HG02973 (cell line): ENCODE data around the gene AP4S1.
"Not testable (repeated sequence)": the region's sequence is repeated elsewhere in the genome, so short reads cannot be mapped to it uniquely, and the experiment has no call there.

Experiments
- ATAC-seq: cut with Tn5 transposase; IDR thresholded peaks from one replicate; pipeline ENCODE4 v1.9.1; 2021; ENCODE audit warnings: moderate library complexity; ENCODE audit not compliant: unreplicated experiment

AP4S1 gene

DNA sequence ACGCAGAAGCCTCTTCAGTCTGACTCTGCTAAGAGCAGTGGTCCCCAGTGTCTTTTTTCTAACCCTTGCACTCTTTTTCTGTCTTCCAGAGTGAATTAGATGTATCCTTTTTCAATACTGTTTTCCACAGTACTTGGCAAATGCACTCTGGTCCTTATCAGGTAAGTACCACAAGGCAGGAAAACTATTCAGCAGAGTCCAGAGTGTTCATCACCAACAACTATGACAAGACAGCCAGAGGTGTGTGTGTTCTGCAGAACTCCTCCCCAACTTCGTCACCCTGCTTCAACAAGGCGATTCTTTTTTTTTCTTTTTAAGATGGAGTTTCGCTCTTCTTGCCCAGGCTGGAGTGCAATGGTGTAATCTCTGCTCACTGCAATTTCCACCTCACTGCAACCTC lies 55.0 kb downstream of the AP4S1 start:
- no peak for ATAC-seq

DNA sequence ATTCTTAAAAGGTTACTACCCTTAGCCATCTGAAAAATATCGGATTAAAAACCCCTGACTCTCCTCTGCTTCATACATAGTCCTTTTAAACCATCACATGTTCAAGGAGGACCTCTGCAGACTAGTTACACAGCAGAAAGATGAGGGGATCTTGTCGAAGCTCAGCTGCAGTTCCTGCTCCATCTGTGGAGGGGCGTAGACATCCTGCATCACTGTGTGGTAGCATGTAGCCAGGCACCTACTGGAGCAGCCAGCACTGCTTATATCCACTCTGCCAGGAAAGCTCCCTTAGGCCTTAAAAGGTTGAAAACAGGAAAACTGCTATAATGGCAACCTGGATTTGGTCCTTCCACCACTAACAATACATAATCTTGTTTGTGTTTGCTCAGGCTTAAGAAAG lies 58.3 kb downstream of the AP4S1 start:
- ATAC-seq: no peak

DNA sequence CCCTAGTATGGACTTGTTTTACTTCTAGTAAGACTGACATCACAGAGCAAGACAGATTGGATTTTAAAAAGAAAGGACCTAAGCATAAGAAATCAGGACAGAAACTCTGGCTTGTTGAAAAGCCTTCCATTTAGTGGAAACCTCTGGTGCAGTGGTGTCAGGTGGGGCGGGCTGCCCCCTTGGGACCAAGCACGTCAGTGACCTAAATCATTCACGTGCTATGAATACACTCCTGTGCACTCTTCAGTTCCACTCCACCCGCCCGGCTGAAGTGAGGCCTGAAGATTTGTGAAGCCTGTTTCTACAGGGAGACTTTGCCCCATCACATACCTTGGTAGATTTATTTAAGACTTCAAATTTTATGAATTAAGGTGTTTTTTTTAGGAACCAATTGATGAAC lies 58.9 kb downstream of the AP4S1 start:
- peak; percentile 70 for ATAC-seq

DNA sequence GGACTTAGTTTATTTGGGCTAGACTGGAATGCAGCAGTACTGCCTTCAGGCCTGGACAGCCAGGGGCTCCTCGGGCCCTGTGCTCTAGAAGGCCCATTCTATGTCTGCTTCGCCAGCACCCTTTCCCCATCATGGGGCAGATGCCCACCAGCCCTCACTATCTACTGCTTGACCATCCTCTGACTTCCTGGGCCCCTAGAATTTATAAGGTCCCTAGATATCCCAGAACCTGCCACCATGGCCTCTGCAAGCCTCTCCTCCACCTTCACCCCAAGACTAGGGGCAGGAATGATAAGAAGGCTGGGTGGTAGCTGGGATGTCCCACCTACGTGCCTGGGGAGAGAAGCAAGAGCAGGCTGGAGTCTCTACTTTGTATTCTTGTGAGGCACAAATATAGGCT lies 59.6 kb downstream of the AP4S1 start:
- no peak for ATAC-seq

DNA sequence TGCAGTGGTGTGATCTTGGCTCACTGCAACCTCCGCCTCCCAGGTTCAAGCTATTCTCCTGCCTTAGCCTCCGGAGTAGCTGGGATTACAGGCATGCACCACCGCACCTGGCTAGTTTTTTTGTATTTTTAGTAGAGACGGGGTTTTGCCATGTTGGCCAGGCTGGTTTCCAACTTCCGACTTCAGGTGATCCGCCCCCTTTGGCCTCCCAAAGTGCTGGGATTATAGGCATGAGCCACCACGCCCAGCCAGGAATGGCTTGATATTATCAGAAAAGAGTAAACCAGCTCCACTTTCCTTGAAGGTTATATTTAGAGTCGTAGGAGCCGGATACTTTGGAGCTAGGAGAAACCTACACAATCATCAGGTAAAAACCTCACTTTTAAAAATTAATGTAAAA lies 61.0 kb downstream of the AP4S1 start:
- not testable (repeated sequence) for ATAC-seq

DNA sequence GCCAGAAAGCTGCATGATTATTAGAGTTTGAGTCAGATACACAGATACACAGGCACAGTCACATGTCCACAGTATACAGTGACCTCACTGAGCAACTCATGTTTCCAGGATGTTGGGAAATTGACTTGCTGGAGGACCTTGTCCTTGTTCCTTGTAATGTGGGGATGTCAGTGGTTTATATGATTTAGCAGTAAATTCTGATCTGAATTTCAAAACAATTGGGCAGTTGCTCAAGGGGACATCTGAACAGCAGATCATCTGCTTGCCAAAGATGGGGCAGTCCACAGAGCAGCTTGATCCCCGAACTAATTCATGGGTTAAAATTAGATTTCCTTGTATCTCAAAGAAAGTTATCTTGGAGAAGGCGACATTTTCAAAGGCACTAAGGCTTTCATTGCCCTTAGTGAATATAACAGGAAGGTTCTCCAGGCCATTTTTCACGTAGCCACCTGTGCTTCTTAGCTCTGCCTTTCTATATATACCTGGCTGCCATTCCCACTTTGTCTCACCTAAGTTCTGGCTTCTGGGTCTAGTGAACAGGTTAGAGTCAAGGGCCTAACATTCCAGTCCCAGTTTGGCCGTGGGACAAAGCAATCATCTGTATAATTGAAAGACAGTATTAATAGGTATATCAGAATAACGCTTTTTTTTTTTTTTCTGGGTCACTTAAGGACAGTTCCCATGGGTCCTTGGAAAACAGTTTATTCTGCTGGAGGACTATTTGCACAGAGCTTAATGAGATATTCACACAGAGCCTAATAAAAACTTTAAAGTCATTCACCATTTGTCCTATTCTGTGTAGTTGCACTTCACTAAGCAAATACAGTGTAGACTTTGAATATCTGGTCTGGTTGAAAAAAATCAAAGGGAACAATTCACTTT lies 65.7 kb downstream of the AP4S1 start:
- no peak for ATAC-seq

DNA sequence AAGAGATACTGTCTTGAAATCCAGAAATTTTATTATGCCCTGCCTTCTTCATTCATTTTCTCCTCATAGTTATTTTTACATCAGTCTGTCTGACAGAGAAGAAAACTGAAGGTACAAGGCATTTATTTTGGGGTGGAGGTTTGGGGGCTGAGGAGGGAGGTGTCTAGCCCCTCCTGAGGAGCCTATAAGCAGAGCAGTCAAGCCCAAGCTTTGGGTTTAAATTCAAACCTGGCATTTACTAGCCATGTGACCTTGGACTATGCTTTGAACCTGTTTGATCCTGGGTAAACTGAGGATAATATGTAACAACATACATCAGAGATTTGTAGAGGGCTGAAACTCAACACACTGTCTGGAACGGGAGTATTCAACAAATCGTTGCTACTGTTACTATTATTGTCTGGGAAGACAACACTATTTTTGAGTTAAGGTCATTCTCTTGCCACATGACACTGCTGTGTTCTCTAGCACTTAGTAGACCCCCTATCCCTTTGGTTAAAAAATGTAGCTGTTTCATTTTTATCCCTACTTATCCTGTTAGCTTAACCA lies 66.8 kb downstream of the AP4S1 start:
- ATAC-seq: no peak

DNA sequence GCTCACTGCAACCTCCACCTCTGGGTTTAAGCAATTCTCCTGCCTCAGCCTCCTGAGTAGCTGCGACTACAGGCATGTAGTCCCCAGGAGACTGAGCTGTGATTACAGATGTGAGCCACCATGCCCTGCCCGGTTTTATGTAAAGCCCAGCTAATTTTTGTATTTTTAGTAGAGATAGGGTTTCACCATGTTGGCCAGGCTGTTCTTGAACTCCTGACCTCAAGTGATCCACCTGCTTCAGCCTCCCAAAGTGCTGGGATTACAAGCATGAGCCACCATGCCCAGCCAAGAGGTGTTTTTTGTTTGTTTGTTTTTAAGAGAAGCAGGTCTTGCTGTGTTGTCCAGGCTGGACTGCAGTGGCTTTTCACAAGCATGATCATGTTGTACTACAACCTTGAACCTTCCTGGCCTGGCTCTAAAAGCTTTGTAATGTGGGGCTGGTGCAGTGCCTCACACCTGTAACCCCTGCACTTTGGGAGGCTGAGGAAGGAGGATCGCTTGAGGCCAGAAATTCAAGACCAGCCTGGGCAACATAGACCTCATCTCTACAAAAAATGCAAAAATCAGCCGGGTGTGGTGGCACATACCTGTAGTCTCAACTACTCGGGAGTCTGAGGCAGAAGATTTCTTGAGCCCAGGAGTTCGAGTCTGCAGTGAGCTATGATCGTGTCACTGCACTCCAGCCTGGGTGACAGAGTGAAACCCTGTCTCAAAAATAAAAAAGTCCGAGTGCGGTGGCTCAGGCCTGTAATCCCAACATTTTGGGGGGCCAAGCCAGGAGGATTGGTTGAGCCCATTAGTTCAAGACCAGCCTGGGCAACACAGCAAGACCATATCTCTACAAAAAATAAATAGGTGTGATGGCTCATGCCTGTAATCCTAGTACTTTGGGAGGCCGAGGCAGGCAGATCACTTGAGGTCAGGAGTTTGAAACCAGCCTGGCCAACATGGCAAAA lies 68.7 kb downstream of the AP4S1 start:
- not testable (repeated sequence) for ATAC-seq

DNA sequence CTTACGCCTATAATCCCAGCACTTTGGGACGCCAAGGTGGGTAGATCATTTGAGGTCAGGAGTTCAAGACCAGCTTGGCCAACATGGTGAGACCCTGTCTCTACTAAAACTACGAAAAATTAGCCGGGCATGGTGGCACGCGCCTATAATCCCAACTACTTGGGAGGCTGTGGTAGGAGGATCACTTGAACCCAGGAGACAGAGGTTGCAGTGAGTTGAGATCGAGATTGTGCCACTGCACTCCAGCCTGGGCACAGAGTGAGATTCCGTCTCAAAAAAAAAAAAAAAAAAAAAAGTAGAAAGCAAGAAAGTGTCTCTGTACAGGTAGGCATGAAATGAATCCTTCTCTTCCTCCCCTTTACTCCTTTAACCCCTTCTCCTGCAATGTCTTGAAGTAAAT lies 70.4 kb downstream of the AP4S1 start:
- ATAC-seq: not testable (repeated sequence)

DNA sequence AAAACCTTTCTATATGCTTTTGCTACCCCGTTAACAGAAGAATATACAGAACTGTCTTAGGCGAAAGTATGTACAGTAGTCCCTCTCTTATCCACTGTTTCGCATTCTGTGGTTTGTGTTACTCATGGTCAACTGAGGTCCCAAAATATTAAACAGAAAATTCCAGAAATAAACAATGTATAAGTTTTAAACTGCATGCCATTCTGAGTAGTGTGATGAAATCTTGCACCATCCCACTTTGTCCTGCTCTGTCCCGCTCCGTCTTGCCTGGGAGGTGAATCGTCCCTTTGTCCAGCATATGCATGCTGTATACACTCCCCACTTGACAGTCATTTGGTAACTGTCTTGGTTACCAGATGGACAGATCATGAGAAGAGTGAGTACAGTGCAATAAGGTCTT lies 70.8 kb downstream of the AP4S1 start:
- ATAC-seq: no peak

DNA sequence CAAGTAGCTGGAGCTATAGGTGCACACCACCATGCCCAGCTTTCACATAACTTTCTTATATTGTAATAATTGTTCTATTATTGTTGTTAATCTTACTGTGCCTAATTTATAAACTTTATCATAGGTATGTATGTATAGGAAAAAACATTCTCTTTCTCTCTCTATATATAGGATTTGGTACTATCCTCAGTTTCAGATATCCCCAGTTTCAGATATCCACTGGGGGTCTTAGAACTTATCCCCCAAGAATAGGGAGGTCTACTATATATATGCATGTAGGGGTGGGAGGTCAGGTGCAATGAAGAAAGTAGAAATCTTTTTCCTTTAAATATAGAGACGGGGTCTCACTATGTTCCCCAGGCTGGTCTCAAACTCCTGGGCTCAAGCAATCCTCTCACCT lies 71.6 kb downstream of the AP4S1 start:
- no peak for ATAC-seq

DNA sequence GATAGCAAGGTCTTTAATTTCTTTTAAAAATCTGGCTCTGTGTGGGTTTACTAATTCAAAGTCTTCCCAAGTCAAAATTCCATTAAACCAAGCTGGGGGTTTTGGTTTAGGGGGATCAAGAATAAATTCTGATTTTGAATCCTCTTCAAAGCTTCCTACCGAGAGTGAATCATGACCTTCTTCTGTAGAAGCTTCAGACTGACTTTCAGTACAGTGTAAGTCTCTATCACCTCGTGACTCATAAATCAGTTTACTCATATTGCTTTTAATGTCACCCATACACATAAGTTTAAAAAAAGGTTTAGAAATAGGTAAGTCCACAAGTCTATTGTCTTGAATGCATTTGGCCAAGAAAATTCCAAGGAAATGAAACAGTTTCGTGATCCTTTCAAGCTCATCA lies 81.3 kb downstream of the AP4S1 start:
- no peak for ATAC-seq

DNA sequence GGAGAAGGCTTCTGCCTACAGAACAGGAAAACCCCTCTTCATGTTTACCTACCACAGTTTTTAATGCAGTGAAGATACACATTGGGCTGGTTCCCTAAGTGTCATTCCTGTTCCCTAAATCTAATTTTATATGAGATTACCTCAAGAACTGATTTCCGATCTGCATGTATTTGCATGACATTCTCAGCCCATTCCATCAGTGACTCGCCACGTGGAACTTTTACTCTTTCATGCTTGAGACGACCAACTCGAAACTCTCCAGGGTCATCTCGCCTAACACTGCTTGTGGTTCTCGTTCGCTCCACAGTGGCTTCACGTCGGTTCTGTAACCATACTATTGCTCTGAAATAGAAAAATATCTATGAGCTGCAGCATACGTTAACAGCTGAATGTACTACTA lies 83.8 kb downstream of the AP4S1 start:
- ATAC-seq: no peak

DNA sequence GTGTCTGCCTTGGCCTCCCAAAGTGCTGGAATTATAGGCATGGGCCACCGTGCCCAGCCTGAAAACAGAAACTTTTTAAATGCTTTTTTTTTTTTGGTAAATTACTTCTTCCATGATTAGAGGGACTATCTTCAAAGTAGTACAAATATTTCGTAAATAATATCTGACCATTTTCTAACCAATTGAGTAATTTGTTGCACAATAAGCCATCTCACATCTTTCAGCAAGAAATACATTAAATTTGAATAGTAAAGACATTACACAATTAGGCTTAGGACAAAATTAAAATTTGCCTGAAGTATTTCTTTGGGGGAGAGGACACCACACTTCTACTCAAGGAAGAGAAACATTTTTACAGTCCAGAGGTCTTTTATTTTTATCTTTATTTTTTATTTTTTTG lies 85.4 kb downstream of the AP4S1 start:
- no peak for ATAC-seq

DNA sequence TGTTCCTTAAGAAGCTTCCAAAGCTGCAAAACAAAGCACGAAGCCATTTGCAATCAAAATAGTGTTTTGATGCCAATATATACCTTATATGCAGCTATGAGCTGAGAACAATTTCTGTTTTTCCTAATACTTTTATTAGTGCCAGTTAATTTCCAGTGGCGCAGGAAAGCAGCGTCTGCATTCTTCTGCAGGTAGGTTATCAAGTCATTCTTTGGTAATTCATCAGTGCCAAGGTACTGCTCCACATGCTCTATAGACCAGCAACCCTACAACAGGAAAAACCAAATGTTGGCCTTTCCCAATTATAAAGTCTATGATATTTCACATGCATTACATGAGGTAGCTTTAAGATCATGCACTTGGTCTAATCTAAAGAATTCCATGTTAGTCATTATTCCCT lies 88.3 kb downstream of the AP4S1 start:
- no peak for ATAC-seq

DNA sequence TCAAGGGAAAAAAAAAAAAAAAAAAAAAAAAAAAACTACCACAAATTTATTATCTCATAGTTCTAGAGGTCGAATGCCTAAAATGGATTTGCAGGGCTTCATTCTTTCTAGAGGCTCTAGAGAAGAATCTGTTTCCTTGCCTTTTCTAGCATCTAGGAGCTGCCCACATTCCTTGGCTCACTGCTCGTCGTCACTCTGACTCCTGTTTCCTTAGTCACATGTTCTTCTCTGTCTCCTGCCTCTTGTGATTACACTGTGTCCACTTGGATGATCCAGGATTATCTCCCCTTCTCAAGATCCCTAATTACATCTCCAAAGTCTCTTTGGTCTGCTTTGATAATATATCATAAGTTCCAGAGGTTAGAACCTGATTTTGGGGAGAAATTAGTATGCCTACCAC lies 93.4 kb downstream of the AP4S1 start:
- no peak for ATAC-seq

DNA sequence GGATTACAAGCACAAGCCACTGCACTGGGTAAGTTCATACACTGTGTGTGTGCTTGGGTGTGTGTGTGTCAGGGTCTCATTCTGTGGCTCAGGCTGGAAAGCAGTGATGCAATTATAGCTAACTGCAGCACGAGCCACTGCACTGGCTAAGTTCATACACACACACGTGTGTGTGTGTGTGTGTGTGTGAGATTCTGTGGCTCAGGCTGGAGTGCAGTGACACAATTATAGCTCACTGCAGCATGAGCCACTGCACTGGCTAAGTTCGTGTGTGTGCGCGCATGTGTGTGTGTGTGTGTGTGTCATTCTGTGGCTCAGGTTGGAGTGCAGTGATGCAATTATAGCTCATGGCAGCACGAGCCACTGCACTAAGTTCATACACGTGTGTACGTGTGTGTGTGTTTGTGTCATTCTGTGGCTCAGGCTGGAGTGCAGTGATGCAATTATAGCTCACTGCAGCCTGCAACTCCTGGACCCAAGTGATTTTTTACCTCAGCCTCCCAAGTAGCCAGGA lies 96.7 kb downstream of the AP4S1 start:
- no peak for ATAC-seq

DNA sequence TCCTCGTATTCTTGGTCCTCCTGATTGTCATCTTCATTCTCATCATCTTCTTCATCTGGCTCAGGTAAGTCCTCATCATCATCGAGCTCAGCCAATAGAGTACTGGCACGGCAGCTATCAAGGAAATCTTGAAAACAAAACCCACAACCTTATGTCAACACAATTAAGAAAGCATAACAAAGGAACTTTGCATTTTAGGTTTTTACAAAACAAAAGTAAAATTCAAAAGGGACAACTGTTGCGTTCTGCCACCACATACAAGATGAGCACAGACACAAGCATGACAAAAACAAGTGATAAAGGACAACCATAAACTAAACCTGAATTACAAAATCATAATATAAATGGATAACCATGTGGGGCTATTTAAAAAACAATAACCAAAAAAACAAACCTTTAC lies 97.5 kb downstream of the AP4S1 start:
- no peak for ATAC-seq

DNA sequence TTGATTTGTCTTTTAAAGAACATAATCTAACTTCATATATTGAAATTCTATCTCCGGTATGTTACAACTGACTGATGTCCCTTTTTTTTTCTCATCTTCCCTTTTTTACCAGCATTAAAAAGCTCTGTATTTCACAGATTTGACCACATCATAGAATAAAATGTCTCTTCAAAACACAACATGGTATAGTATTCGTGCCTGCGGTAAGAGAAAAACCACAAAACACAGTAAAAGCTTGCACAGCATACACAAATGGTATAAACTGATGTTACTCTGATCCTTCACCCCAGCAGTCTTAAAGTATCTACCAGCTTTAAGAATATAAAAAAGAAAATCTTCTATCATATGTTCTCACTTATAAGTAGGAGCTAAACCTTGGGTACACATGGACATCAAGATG lies 98.7 kb downstream of the AP4S1 start:
- no peak for ATAC-seq

DNA sequence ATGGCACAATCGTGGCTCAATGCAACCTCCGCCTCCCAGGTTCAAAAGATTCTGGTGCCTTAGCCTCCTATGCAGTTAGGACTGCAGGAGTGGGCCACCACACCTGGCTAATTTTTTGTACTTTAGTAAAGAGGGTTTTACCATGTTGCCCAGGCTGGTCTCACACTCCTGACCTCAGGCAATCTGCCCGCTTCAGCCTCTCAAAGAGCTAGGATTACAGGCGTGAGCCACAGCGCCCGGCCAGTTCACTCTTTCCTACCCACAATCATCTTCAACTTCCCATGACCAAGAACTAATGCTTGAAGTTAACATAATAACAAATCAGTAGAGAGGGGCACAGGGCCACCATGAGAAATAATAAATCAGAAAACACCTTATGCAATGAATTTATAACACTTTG lies 99.8 kb downstream of the AP4S1 start:
- ATAC-seq: no peak

DNA sequence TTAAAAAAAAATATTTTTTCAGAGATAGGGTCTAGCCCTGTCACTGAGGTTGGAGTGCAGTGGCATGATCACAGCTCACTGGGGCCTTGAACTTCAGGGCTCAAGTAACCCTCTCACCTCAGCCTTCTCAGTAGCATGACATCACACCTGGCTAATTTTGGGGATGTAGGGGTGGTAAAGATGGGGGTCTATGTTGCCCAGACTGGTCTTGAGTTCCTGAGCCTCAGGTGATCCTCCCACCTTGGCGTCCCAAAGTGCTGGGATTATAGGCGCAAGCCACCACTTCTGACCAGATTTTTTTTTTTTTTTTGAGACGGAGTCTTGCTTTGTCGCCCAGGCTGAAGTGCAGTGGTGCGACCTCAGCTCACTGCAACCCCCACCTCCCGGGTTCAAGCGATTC lies 101.2 kb downstream of the AP4S1 start:
- no peak for ATAC-seq
